Suppressor macrophage (primary cell): ENCODE data around the gene TBC1D5.
"Not testable (repeated sequence)": the region's sequence is repeated elsewhere in the genome, so short reads cannot be mapped to it uniquely, and the experiment has no call there.

Experiments used
- DNase-seq, 4 experiments: peaks; one replicate each; pipeline ENCODE4 v3.0.0-alpha.2; 2020 to 2022
- total RNA-seq, 17 experiments: gene quantifications; one replicate each; lab custom pipeline; 2026; ENCODE audit warnings: mixed read lengths in 6 of 17, inconsistent platforms in 3 of 17; lab: John Stamatoyannopoulos, UW

Gene TBC1D5, protein sequence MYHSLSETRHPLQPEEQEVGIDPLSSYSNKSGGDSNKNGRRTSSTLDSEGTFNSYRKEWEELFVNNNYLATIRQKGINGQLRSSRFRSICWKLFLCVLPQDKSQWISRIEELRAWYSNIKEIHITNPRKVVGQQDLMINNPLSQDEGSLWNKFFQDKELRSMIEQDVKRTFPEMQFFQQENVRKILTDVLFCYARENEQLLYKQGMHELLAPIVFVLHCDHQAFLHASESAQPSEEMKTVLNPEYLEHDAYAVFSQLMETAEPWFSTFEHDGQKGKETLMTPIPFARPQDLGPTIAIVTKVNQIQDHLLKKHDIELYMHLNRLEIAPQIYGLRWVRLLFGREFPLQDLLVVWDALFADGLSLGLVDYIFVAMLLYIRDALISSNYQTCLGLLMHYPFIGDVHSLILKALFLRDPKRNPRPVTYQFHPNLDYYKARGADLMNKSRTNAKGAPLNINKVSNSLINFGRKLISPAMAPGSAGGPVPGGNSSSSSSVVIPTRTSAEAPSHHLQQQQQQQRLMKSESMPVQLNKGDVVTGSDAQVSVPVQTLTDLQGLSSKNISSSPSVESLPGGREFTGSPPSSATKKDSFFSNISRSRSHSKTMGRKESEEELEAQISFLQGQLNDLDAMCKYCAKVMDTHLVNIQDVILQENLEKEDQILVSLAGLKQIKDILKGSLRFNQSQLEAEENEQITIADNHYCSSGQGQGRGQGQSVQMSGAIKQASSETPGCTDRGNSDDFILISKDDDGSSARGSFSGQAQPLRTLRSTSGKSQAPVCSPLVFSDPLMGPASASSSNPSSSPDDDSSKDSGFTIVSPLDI
- 66.9 to 168 (median 132) reads per million in 17 experiments for total RNA-seq

GRCh38 chr3:17742102-17742879 lies at the start of gene TBC1D5:
TSS of gene TBC1D5 (minus strand) at chr3:17742631. CDS start at chr3:17508570, 234,061 bp downstream.
- peak; percentile 99 to 100 (median 100) for DNase-seq

DNA sequence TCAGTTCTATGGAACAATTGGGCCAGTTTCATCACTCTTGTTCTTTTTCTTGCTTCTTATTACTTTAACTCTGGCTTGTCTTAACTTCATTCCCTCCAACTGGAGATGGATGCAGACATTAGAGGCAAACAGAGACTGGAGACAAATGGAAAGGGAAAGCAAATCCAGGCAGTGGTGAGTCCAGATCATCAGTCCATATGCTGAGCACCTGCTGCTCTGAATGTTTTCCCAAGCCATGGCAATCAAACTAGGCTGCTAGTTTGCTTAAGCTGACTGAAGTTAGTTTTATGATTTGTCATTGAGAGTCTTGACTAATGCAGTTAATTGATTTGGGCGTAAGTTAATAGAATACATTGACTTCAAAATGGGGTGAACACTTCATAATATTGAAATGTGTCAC lies 41.0 kb upstream of the TBC1D5 start:
- DNase-seq = no peak

DNA sequence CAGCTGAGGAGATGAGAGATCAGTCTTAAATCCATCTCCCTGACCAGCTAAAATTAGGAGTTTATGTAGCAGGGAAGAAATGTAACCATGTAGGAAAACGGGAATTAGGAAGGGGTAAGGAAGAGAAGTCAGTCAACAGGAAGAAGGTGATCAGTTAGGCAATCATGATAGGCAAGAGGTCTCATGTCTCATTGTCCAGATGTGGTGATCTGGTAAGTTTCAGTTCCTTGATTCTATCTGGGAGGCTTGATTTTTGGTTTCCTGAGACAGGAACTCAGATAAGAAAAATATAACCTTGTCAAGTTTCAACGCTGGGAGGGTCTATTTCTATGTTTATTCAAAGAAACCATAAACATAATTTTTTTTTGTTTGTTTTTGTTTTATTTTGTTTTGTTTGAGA lies 40.3 kb upstream of the TBC1D5 start:
- DNase-seq = peak in 3 of 4 experiments; percentile 8 to 37 (median 30)

- DNase-seq = not testable (repeated sequence)
Measured at GRCh38 chr3:17780369-17780768, 37.9 kb upstream of the TBC1D5 start.

DNA sequence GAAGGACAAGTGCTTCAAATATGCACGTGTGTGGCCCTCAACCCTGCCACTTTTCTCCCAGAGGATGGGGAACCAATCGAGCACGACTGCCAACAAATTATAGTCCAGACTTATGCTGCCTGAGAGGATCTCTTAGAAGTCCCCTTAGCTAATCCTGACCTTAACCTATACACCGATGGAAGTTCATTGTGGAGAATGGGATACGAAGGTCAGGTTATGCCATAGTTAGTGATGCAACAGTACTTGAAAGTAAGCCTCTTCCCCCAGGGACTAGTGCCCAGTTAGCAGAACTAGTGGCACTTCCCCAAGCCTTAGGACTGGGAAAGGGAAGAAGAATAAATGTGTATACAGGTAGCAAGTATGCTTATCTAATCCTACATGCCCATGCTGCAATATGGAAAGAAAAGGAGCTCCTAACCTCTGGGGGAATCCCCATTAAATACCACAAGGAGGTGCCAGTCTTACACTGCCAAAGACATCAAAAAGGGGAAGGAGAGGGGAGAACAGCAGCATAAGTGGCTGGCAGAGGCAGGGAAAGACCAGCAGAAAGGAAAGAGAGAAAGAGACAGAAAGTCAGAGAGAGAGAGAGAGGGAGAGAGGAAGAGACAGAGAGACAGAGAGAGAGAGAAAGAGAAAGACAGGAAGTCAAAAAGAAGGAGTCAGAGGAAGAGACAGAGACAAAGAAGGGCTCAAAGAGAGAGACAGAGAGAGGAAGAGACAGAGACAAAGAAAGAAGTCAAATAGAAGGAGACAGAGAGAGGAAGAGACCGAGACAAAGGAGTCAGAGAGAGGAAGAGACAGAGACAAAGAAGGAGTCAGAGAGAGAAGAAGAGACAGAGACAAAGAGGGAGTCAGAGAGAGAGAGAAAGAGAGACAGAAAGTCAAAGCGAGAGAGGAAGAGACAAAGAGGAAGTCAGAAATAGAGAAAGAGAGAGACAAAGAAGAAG lies 37.1 kb upstream of the TBC1D5 start:
- peak; percentile 31 to 52 (median 44) for DNase-seq

DNA sequence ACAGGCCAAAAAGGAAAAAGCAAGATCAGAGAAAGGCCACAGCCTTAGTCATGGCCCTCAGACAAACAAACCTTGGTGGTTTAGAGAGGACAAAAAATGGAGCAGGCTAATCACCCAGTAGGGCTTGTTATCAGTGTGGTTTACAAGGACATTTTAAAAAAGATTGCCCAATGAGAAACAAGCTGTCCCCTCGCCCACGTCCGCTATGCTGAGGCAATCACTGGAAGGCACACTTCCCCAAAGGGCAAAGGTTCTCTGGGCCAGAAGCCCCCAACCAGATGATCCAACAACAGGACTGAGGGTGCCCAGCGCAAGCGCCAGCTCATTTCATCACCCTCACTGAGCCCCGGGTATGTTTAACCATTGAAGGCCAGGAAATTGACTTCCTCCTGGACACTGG lies 34.9 kb upstream of the TBC1D5 start:
- DNase-seq = peak; percentile 39 to 67 (median 55)

GRCh38 chr3:17775073-17775472 lies 32.6 kb upstream of the TBC1D5 start:
- DNase-seq = no peak

GRCh38 chr3:17774180-17774910 lies 31.9 kb upstream of the TBC1D5 start:
- DNase-seq = not testable (repeated sequence)

- no peak for DNase-seq
Measured at GRCh38 chr3:17772556-17772955, 30.1 kb upstream of the TBC1D5 start.

GRCh38 chr3:17771177-17772017 lies 29.0 kb upstream of the TBC1D5 start:
- peak in 1 of 4 experiments; percentile 11 for DNase-seq

DNA sequence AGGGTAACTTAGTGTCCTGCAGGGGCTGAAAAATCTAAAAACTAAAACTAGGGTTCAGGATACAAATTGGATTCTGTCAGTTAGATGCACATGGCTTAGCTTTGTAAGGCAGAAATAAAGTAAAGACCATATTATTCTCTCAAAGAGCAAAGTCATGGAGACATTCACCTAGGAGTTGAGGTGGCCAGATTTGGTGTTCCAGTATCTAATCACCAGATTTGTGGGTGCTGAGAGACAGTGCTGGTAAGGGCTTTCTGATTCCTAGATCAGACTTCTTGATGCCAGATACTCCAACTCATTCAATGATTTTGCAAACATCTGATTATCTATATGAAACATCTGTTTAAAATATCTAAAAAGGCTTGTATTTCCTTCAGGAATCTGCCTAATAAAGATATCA lies 28.3 kb upstream of the TBC1D5 start:
- DNase-seq = no peak

GRCh38 chr3:17765819-17766472 lies 23.5 kb upstream of the TBC1D5 start:
- DNase-seq = no peak

DNA sequence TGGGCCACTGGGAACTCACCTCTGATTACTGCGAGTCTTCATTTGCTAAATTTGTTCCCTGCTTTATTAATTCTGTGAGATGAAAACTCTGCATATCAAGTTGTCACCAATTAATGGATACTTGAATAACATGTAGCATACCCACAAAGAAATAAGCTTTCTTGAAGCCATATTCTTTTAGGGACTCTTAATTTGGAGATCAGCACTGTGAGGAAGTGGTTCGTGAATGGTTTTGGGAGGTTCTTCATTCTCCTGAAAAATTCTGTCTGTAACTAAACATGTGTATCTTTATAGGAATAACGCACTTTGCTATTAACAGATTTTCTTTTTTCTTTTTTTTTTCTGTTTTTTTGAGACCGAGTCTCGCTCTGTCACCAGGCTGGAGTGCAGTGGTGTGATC lies 19.1 kb upstream of the TBC1D5 start:
- DNase-seq = no peak

- no peak for DNase-seq
Measured at GRCh38 chr3:17759901-17760300, 17.5 kb upstream of the TBC1D5 start.

DNA sequence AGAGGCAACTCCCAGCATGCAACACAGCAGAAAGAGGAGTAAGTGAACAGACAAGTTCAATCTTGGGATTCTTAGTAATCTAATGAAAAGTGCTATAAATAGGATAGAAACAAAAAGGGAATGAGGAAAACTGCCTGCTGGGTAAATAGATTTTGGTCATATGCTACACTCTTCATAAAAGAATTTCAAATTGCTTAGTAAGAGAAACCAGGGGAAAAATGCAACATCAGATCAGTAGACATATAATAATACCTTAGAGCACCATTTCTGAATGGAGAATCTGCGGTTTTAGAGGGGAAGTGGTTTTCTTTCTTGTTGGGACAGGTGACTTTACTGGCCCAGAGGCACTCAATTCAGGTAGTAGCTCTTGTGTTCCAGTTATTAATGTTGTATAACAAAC lies 13.4 kb upstream of the TBC1D5 start:
- no peak for DNase-seq

DNA sequence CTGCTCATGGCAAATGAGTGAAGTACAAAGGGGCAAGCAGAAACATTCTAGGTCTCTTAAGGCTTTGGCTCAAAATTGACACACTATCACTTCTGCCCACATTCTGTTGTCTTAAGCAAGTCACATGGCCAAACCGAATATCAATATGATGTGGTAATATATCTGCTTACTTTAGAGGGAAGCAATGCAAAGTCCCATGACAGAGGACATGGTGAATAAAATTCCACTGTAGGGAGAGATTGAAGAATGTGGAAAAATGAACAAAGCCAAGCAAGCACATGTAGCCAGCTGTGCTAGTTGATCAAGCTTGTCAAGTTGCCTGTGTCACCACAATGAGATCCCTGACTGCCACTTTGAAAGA lies 11.2 kb upstream of the TBC1D5 start:
- peak in 2 of 4 experiments; percentile 13 to 20 for DNase-seq

DNA sequence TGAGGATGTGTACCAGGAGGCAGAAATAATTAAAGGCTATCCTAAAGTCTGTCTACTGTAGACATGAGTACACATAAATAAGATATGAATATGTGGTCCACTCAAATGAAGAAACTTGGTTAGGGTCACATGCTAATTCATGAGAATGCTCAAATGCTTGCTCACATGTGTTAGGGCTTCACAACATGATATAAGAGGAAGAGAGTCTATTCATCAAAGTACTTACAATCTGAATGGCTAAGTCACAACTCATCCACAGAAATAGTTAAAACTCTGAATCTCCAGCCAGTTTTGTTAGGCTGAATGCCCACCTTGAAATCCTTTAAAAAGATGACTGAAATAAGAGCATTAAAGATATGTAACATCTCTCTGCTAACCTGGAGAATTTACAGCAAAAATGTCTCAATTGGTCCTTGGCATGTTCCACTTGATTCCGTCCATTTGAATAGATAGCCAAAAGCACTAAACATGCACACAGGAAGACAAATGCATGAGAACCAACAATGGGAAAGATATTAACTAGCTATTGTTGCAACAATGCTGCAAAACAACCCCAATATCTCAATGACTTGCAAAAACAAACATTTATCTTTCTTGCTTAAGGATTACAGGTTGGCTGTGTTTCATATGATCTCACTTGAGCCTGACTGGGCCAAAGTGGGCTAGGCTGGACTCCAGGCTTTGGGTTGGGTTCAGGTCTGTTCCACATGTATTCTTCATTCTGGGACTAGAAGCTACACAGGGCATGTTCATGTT lies 10.6 kb upstream of the TBC1D5 start:
- peak in 2 of 4 experiments; percentile 22 to 28 for DNase-seq

DNA sequence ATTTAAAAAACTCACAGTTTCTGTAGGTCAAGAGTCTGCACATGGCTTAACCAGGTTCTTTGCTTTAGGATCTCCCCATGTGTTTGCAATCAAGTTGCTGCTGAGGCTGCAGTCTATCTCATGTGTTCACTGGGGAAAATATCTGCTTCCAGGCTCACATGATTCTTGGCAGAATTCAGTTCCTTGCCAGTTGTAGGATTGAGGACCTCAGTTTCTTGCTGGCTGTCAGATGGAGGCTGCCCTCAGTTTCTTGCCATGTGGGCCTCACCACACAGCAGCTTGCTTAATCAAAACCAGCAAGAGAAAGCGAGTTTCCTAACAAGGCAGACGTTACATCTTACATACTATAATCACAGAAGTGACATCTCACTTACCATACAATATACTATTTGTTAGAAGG lies 10.0 kb upstream of the TBC1D5 start:
- DNase-seq = peak in 3 of 4 experiments; percentile 24 to 53 (median 34)
